Activated T-helper 9 cell treated with anti-CD3 and anti-CD28 coated beads, Interleukin-2, amount 50 U/mL, for 16 hours (primary cell): ENCODE results near the gene GZMM.

Experiments used
- DNase-seq: peaks from one replicate; pipeline ENCODE4 v3.0.0-alpha.2; 2020; ENCODE audit warnings: low read depth

GZMM gene

GRCh38 chr19:566844-567243 lies 23.0 kb downstream of the GZMM start:
- no peak for DNase-seq

GRCh38 chr19:567296-567900 lies 23.5 kb downstream of the GZMM start:
- no peak for DNase-seq

DNA sequence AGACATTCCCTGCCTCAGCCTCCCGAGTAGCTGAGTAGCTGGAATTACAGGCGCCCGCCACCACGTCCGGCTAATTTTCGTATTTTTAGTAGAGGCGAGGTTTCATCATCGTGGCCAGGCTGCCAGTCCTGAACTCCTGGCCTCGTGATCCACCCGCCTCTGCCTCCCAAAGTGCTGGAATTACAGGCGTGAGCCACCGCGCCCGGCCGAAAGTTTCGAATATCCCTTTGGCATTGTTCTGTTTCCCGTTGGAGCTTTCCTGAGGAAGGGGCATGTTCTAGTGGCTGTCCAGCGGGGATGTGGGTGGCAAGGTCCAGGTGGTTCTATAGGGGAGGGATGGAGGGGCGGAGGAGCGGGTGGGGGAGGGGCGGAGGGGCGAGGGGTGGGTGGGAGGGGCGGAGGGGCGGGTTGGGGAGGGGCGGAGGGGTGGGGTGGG lies 26.4 kb downstream of the GZMM start:
- DNase-seq: no peak

DNA sequence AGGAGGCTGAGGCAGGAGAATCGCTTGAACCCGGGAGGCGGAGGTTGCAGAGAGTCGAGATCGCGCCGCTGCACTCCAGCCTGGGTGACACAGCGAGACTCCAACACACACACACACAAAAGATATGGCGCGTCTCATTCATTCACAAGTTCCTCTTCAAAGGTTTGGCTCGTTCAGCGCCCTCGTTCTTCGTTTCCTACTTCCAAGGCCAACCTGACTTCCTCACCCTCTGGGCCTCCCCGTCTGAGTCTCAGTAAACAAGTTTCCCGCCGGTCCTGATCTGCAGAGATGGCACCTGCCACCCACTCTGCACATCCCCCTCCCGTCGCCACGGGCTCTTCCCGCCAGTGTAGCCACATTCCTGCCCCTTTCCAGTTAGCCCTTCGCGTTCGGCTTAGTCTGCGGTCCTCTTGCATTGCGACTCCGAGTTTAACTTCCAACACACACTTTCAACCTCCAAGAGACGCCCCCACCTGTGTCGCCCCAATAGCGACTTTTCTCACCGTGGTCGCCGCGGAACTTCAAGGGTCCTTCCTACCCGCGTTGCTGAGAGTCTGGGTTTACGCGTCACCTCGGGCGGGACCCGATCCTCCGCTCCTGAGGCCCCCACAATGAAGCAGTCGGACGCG lies 27.2 kb downstream of the GZMM start:
- DNase-seq: no peak

- no peak for DNase-seq
Measured at GRCh38 chr19:571566-571974, 27.7 kb downstream of the GZMM start.

DNA sequence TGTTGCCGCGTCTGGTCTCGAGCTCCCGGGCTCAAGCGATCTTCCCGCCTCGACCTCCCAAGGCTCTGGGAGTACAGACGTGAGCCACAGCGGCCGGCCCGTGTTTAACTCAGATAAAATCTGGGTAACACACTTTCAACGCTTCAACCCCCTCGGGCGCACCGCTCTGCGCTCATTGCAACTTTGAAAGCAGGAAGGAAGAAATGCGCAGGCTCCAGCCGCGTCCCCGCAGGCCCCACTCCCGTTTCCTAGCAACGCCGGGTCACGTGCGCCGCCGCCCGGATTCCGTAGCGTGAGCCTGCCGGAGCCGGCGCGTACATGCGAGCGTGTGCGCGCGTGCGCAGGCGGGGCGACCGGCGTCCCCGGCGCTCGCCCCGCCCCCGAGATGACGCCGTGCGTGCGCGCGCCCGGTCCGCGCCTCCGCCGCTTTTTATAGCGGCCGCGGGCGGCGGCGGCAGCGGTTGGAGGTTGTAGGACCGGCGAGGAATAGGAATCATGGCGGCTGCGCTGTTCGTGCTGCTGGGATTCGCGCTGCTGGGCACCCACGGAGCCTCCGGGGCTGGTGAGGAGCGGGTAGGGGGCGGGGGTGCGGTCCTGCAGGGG lies 28.4 kb downstream of the GZMM start, which contains the start of gene BSG:
Gene BSG, plus strand, starts transcription at position 457 of the 603 bp plus-strand sequence. Its CDS starts 39 bp downstream, at position 496.
- peak; percentile 98 for DNase-seq

- no peak for DNase-seq
Measured at GRCh38 chr19:572743-573518, 29.1 kb downstream of the GZMM start.

DNA sequence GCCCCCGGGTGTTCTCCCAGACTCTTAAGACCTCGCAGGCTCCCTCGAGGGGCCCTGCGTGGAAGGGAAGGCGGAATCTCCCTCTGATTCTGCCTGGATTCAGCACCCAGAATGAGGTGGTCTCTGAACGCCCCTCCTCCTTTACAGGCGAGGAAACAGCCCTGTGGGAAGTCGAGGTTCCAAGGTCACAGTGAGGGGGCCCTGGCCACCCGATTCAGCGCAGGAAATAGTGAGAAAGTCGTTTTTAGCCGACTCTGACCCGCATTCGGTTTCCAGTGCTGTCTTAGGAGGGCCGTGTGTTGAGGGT lies 29.6 kb downstream of the GZMM start:
- no peak for DNase-seq

DNA sequence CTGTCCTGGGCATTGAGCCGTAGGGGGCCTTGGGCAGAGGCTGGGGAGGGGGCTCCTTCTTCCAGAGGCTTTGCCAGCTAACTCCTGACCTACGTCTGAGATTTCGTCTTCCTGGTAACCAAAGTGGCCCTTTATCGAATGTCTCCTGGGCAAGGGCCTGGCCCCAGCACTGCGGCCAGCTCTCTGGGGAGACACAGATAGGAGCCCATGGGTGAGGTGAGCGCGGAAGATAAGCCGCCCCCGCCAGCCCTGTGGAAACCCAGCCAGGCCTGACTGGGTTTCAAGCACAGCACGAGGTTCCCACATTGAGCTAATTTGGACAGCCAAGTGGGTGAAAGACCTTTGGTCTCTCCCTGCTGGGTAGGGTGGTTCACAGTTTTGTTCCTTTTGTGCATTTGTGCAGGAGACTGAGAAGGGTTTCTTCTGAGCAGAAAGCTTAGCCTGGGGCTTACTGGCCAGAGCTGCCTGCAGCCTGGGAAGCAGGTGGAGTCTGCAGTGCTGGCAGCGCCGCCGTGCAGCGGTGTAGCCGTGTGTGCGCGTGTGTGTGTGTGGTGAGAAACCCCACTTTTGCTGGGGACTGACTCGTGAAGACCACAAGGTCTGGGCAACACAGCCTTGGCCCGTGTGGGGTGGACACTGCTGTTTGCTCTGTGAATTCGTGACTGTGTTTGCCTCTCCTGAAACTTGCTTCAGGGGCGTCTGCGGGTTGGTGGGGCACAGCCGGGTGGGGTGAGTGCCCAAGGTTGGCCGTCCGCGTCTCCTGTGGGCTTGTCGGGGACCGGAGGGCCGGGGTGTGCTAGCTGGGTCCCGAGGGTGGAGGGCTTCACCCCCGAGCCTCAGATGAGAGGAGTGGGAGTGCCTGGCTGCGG lies 31.0 kb downstream of the GZMM start:
- no peak for DNase-seq

- DNase-seq: no peak
Measured at GRCh38 chr19:575527-576506, 32.0 kb downstream of the GZMM start.

DNA sequence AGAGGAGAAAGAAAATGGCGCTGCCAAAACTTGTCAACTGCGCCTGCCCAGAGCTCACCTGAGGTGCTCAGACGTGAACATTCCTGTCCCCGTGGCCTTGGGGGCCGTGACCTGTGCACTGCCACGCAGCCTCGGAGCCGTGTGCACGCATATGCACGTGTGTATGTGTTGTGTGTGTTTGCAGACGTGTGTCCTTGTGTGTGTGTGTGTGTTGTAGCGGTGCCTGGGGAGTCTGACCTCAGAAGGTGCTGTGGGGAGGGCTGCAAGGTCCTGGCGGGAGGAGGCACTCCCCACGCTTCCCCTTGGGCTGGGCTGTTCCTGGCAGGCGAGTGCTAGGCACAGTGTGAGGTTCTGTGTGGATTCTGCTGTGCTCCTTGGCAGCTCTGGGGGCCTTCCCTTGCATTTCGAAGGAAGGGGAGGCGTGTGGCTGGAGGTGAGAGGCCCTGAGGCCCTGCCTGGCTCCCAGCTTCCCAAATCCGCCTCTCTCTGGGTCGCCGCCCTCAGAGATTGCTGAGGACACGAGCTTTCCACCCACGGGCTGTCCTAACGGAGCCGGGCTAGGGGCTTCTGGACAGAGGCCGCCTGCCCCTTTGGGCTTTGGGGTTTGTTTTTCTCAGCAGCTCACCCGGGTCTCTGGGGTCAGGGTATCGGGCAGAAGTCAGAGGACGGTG lies 33.0 kb downstream of the GZMM start:
- DNase-seq: no peak

- DNase-seq: no peak
Measured at GRCh38 chr19:577439-578392, 33.9 kb downstream of the GZMM start.

GRCh38 chr19:579111-579841 lies 35.4 kb downstream of the GZMM start:
- no peak for DNase-seq

GRCh38 chr19:579842-580155 lies 35.9 kb downstream of the GZMM start:
- no peak for DNase-seq

DNA sequence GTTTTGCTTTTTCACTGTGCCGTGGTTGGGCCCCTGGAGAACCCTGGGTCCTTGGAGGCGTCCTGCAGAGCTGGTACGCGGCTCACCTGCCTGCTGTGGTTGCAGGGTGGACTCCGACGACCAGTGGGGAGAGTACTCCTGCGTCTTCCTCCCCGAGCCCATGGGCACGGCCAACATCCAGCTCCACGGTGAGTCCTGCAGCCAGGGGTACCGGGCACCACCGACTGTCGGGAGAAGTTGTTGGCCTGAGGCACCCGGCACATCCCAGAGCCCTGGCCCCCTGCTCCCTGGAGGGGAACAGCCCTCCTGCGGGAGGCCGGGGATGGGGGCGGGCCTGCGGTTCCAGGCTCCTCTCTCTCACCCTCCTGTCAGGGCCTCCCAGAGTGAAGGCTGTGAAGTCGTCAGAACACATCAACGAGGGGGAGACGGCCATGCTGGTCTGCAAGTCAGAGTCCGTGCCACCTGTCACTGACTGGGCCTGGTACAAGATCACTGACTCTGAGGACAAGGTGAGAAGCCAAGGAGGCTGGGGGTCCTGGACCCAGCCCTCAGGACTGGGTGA lies 36.5 kb downstream of the GZMM start:
- no peak for DNase-seq

- DNase-seq: no peak
Measured at GRCh38 chr19:581399-582111, 37.7 kb downstream of the GZMM start.

GRCh38 chr19:582497-583197 lies 38.8 kb downstream of the GZMM start:
- DNase-seq: no peak
